Hair follicle dermal papilla cell (primary cell): Measurements from ENCODE around the gene CD5L. TPM values are rescaled to one million over a fixed set of nuclear protein-coding genes. Genes with fewer than 3 reads are reported as not detected.

Experiments
- small RNA-seq: library from RNA; depleted of rRNA; stranded (forward); fragments of <200 nt; gene quantifications from one replicate; pipeline ENCODE3, GENCODE V24; 2012
- total RNA-seq: library from RNA; depleted of rRNA; stranded (reverse); fragments of >200 nt; gene quantifications from 2 replicates; pipeline ENCODE4 v1.2.3, GENCODE V29; 2012

Gene CD5L
- total RNA-seq, result not detected in 2 replicates

GRCh38 chr1:157841708-157842107 is at the start of gene CD5L:
CD5L (minus strand) TSS chr1:157841808; CDS start chr1:157841701, 107 bp downstream.

GRCh38 chr1:157819896-157820295 is 21.7 kb downstream of the CD5L start, which contains the start of gene FCRL1:
FCRL1 (minus strand) TSS chr1:157820120; CDS start chr1:157820037, 83 bp downstream.

Small RNA genes lying within 50 kb of the gene (small RNA-seq; reads per million reads assigned to genes)
- gene MRPS21P2, result not detected

Other genes with a start within 250 kb of the CD5L start
- gene FCRL4, start 243.7 kb downstream of the CD5L start, total RNA-seq, result not detected in 2 replicates
- gene FCRL3, start 141.0 kb downstream of the CD5L start, total RNA-seq, result not detected in 2 replicates
- gene FCRL2, start 64.7 kb downstream of the CD5L start, total RNA-seq, result not detected in 2 replicates
- not detected in 2 replicates for gene FCRL1, start 21.7 kb downstream of the CD5L start, total RNA-seq
- 178 and 202 TPM in 2 replicates for gene KIRREL1, start 151.8 kb upstream of the CD5L start, total RNA-seq